ENCODE measurements around the gene ZNF724. TPM values are rescaled to one million over a fixed set of nuclear protein-coding genes. Genes with fewer than 3 reads are reported as not detected.
A peak's percentile ranks its signal among the peaks of the same experiment; 100 is the strongest.

ZNF724 gene
- total RNA-seq (2013; cell fraction: nucleolus; rRNA removed) = 32.8 and 35.0 TPM in 2 replicates
- total RNA-seq (2014; rRNA removed) = 10.8 and 11.1 TPM in 2 replicates
- 14.2 and 14.7 TPM in 2 replicates for total RNA-seq (2014; rRNA removed; fragmentation: Illumina TruSeq; extraction: Trizol)
- total RNA-seq (2021) = 6.5 and 7.3 TPM in 2 replicates
- 1.2 TPM for polyA plus RNA-seq (2011; ENCODE audit: low read depth)
- 3.2 and 4.3 TPM in 2 replicates for polyA plus RNA-seq (2011; rRNA removed)
- polyA plus RNA-seq (2011; cell fraction: cytosol; rRNA removed) = 2.1 and 2.9 TPM in 2 replicates
- polyA plus RNA-seq (2011; cell fraction: nucleus; rRNA removed) = 2.8 and 3.0 TPM in 2 replicates
- 1.5 and 1.7 TPM in 2 replicates for polyA plus RNA-seq (2012)
- polyA plus RNA-seq (2014; fragmentation: Illumina TruSeq; extraction: Trizol) = 3.7 and 4.2 TPM in 2 replicates
- 1 to 10 TPM in 1 of 2 experiments, under 1 TPM in 1; 0.71 to 1.1 TPM for polyA plus RNA-seq (2014; fragmentation: Nextera tagmentation; extraction: Ambion mirVana)
- 3.0 and 3.9 TPM in 2 replicates for polyA plus RNA-seq (2014; rRNA removed)
- 1 to 10 TPM; 4.1 to 5.8 TPM for polyA plus RNA-seq (2016; fragmentation: Nextera tagmentation; extraction: Ambion mirVana)
- polyA minus RNA-seq (2011; rRNA and poly(A)+ RNA removed) = 9.6 and 14.4 TPM in 2 replicates
- 4.5 and 7.6 TPM in 2 replicates for polyA minus RNA-seq (2011; cell fraction: cytosol; rRNA and poly(A)+ RNA removed)
- polyA minus RNA-seq (2011; cell fraction: nucleus; rRNA and poly(A)+ RNA removed) = 5.7 and 11.5 TPM in 2 replicates
- Bru-seq, nascent RNA = percentile 80 among the genes with signal in this experiment
- BruChase-seq, experiment 1, labeled RNA remaining after a 6-hour chase = percentile 89 among the genes with signal in this experiment
- BruChase-seq, experiment 2, labeled RNA remaining after a 2-hour chase = percentile 90 among the genes with signal in this experiment
- long read RNA-seq, experiment 1 = 0 reads
- long read RNA-seq, experiment 2, transcript ZNF724-201 (4 exons, 2,764 nt) = major isoform, 11 of 14 reads
- long read RNA-seq, experiment 2, partial matches to known transcripts = 0 of 14 reads
- long read RNA-seq, experiment 2, other reads (novel, unspliced or antisense) = 3 of 14 reads

DNA sequence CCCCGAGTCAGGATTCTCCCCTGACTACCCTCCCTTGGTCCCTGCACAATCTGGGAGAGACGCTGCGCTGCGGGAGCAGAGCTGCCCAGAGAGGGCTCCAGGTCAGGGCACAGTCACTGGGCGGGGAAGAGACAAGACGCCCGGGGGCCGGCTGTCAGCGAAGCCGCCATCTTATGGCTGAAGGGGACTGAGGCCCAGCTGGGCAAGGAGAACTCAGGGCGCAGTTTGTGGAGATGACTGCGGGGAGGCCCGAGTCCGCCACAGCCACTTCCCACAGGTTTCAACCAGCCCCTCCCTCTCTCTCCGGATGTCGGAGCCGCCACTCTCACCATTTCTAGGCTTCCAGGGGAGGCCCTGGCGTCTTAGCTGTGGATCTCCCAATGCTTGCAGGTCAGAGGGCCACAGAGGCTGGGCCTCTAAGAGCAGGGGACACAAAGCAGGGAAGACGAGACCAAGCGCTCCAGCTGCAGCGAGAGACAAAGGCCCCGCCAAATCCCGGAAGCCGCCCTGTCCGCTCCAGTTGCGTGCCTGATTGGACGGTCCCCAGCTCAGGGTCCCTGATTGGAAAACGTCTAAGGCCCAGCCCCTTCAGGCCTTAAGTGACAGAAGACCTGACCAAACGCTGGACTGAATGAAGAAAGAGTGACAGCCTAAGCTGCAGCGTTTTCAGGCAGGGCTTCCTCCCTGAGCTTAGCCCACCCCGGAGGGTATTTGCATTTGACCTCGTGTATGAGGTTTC lies at the start of gene ZNF724:
TSS of gene ZNF724 (minus strand) at position 484 of the 739 bp plus-strand sequence. CDS start at position 332, 152 bp downstream.
- H3K27me3 ChIP-seq (replicated peaks in 1 of 2; ENCODE audit: control insufficient read depth in 2 of 2, insufficient read depth in 2 of 2, low read length in 1 of 2) = no peaks in the 10 kb centered on the region
- DNase-seq (ENCODE audit: low read depth, low spot score) = peak; percentile 95
- in situ Hi-C loops (cut with MboI) (no loop called here), intact Hi-C loops (cut with micrococcal nuclease; ENCODE audit: unreplicated experiment) (loop anchor here (1.0 kb wide), 1 partner anchor 24 kb away; no protein-coding TSS in a partner anchor)
- H4K20me1 ChIP-seq (ENCODE audit: control insufficient read depth, insufficient read depth) = no peaks in the 10 kb centered on the region
- FAIRE-seq = peak; percentile 97
- TSS peak; percentile 64 for BruUV-seq (replicated peaks)
- H3K27ac ChIP-seq (ENCODE audit: control insufficient read depth, insufficient read depth) = peak within 1 kb of the TSS; percentile 91
- 2% methylated on average over 30 of the region's 32 CpGs for WGBS (ENCODE audit: insufficient coverage, insufficient replicate concordance, low lambda C conversion rate, missing lambda C conversion rate)
- peak within 1 kb of the TSS; percentile 95 for H3K4me3 ChIP-seq
- H2AFZ ChIP-seq (ENCODE audit: control insufficient read depth, low read depth, low read length) = peak within 1 kb of the TSS; percentile 78
- peaks cover 0 to 4% of the 10 kb centered on the region in 2 experiments; a peak in 1 of 4 replicates for H3K36me3 ChIP-seq (ENCODE audit: control insufficient read depth in 2 of 2, insufficient read depth in 2 of 2, low read length in 1 of 2)
- H3K9me3 ChIP-seq (replicated peaks; ENCODE audit: control insufficient read depth, insufficient read depth, low read length) = peaks cover 11% of the 10 kb centered on the region; the same call in 2 of the 3 replicates
- H3K9ac ChIP-seq (ENCODE audit: control insufficient read depth, insufficient read depth, low read length) = peak within 1 kb of the TSS; percentile 91
- H3K4me1 ChIP-seq (ENCODE audit: control insufficient read depth, insufficient read depth, low read length) = no peaks in the 10 kb centered on the region
- RAD21 ChIA-PET (ENCODE audit: unreplicated experiment) = interaction anchor here (1.1 to 1.2 kb wide), 2 partner anchors 9 to 24 kb away, joined by 3 to 7 read pairs; no protein-coding TSS in a partner anchor
- peaks cover 9% of the 10 kb centered on the region for H3K79me2 ChIP-seq (ENCODE audit: control insufficient read depth, insufficient read depth, low read length)
- POLR2A ChIA-PET = interaction anchor here (0.9 to 2.1 kb wide), 2 partner anchors 24 to 437 kb away, joined by 3 to 14 read pairs; partner anchors contain the start of gene ZNF675
- CTCF ChIA-PET = interaction anchor here (0.9 kb wide), 1 partner anchor 24 kb away, joined by 3 read pairs; no protein-coding TSS in a partner anchor
- SMC1A ChIA-PET (ENCODE audit: uncharacterized antibody, unreplicated experiment) = interaction anchor here (1.1 kb wide), 1 partner anchor 24 kb away, joined by 6 read pairs; no protein-coding TSS in a partner anchor
- peak; percentile 100 for ATAC-seq
- peak within 1 kb of the TSS; percentile 59; the same call in 1 of the 2 replicates for H3K4me2 ChIP-seq (ENCODE audit: control insufficient read depth, insufficient read depth)
- TF ChIP-seq IKZF1 (conservative IDR thresholded peaks at IDR 0.05) = peak; percentile 65
- no peak for TF ChIP-seq MAX (IDR thresholded peaks at IDR 0.05; ENCODE audit: low read depth, low read length)
- TF ChIP-seq NR2F1 (conservative IDR thresholded peaks at IDR 0.05) = peak; percentile 50; the same call in 1 of the 2 replicates
- TF ChIP-seq, protein P1, sequence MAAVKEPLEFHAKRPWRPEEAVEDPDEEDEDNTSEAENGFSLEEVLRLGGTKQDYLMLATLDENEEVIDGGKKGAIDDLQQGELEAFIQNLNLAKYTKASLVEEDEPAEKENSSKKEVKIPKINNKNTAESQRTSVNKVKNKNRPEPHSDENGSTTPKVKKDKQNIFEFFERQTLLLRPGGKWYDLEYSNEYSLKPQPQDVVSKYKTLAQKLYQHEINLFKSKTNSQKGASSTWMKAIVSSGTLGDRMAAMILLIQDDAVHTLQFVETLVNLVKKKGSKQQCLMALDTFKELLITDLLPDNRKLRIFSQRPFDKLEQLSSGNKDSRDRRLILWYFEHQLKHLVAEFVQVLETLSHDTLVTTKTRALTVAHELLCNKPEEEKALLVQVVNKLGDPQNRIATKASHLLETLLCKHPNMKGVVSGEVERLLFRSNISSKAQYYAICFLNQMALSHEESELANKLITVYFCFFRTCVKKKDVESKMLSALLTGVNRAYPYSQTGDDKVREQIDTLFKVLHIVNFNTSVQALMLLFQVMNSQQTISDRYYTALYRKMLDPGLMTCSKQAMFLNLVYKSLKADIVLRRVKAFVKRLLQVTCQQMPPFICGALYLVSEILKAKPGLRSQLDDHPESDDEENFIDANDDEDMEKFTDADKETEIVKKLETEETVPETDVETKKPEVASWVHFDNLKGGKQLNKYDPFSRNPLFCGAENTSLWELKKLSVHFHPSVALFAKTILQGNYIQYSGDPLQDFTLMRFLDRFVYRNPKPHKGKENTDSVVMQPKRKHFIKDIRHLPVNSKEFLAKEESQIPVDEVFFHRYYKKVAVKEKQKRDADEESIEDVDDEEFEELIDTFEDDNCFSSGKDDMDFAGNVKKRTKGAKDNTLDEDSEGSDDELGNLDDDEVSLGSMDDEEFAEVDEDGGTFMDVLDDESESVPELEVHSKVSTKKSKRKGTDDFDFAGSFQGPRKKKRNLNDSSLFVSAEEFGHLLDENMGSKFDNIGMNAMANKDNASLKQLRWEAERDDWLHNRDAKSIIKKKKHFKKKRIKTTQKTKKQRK (IDR thresholded peaks at IDR 0.05; ENCODE audit: low read depth, low read length) = peak; percentile 91
- no peak for TF ChIP-seq BRCA1 (IDR thresholded peaks at IDR 0.05; ENCODE audit: low read depth, low read length)
- peak; percentile 12; the same call in 1 of the 2 replicates for TF ChIP-seq NR2C1 (IDR thresholded peaks at IDR 0.05)
- 0 out of 4 replicates have a peak, but pooled peaks of 1 of the 2 experiments have one; percentile 56 for TF ChIP-seq SRF (IDR thresholded peaks at IDR 0.05; ENCODE audit: low read depth in 2 of 2, low read length in 2 of 2)
- TF ChIP-seq ETV6 (conservative IDR thresholded peaks at IDR 0.05 in 1 of 2, IDR thresholded peaks at IDR 0.05 in 1 of 2; ENCODE audit: borderline replicate concordance in 1 of 2, low read depth in 1 of 2) = no peak
- TF ChIP-seq CHD4 (IDR thresholded peaks at IDR 0.05) = no peak
- peak; percentile 55; the same call in 1 of the 2 replicates for TF ChIP-seq FOXK2 (IDR thresholded peaks at IDR 0.05)
- TF ChIP-seq FOS (IDR thresholded peaks at IDR 0.05; ENCODE audit: borderline replicate concordance, extremely low read depth, insufficient read length) = peak; percentile 76
- peak; percentile 99 for TF ChIP-seq DPF2 (IDR thresholded peaks at IDR 0.05)
- TF ChIP-seq GABPA (IDR thresholded peaks at IDR 0.05; ENCODE audit: low read depth) = peak; percentile 85
